Cortex of kidney (tissue), 1 donor: ENCODE results near the gene PIP5K1C.
"Not testable (repeated sequence)": the region's sequence is repeated elsewhere in the genome, so short reads cannot be mapped to it uniquely, and the experiment has no call there.

Experiments used
- DNase-seq: peaks from one replicate; lab custom pipeline; 2025; lab: John Stamatoyannopoulos, UW

Gene PIP5K1C

DNA sequence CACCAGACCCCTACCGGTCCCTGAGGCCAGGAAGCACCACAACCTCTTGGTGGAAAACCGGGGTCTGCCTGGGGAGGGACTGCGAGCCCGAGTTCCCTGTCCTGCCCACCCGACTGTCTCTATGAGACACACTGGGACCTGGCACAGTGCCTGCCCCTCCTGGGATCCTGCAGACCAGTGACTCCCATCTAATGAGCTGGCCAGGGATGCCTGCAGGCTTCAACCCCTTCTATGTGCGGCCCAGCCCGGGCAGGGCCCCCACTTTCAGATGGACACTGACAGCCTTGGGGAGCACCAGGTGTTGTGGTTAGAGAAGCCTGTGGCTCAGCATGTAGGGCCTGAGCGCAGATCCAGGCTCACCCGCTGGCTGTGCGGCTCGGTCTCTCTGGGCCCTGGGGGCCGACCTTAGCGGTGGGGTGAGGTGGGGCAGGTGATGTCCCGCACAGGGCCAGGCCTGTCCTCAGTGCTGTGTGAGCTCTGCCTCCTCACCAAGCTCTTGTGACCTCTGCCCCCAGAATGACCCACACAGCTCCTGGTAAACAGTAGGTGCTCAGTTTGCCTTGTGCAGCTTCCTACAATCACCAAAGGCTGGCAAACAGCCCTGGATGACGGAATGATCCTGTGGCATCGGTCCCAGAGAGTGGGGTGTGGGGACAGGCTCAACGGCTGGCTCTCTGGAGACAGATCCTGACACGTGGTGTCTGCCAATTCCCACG lies 55.8 kb downstream of the PIP5K1C start:
- no peak for DNase-seq

- DNase-seq, result no peak
These were observed 56.5 kb downstream of the PIP5K1C start for GRCh38 chr19:3643674-3644313.

- DNase-seq, result no peak
These were observed 57.1 kb downstream of the PIP5K1C start for GRCh38 chr19:3642987-3643673.

DNA sequence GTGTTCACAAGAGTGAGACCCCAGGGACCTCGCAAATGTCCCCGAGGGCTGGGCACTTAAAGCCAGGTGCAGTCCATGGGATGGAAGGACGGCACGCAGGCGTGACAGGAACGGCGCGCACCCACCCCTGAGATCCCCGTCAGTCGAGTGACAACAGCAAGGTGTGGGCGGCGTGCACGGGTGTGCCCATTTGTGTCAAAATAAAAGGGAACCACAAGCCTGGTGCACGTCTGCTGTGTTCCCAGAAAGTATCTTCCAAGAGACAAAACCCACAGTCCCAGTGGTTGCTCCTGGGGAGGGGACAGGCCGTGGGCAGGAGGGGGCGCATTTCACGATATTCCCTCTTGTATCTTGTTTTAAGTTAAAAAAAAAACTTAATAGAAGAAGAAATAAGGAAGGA lies 58.0 kb downstream of the PIP5K1C start:
- no peak for DNase-seq

DNA sequence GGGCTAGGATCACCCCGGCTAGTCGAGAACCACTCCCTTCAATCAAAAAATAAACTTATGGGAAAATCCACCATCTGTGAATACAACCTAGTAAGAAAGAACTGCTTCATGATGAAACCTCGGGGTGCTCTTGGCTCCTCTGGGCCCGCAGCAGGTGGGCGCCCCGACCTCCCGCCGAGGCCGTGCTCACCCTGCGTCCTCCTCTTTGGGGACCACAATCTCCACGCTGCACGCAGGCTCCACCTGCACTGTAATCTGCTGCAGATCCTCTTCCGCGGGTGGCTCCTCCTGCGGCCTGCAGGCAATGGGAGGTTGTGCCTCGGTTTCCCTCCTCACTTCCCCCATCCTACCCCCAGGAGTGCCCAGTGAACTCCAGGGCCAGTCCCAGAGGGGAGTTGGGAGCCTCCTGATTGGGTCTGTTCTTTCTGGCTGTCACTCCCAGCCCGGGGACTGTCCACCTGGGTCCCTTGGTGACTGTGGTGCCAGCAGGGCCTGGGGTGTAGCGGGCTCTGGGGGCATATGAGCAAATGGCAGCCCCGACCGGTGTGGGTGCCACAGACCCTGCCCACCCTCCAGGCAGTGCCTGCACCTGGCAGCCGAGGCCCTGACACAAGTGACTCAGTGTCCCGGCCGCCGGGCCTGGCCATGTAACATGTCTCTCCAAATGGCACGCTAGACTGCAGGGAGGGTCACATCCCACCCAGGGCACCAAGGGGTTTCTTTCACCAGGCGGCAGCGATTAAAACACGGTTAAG lies 58.6 kb downstream of the PIP5K1C start:
- no peak for DNase-seq

DNA sequence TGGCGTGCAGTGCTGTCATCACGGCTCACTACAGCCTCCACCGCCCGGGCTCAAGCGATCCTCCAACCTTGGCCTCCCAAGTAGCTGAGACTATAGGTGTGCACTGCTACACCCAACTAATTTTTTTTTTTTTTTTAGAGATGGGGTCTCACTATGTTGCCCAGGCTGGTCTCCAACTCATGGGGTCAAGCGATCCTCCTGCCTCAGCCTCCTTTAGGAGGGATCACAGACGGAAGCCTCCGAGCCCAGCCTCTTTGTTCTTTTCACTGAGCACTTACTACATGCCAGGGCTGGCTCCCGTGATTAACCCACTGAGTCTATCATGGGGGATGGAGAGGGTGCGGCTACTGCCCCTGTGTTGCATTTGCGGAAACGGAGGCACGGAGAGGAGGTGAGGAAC lies 60.8 kb downstream of the PIP5K1C start:
- no peak for DNase-seq

DNA sequence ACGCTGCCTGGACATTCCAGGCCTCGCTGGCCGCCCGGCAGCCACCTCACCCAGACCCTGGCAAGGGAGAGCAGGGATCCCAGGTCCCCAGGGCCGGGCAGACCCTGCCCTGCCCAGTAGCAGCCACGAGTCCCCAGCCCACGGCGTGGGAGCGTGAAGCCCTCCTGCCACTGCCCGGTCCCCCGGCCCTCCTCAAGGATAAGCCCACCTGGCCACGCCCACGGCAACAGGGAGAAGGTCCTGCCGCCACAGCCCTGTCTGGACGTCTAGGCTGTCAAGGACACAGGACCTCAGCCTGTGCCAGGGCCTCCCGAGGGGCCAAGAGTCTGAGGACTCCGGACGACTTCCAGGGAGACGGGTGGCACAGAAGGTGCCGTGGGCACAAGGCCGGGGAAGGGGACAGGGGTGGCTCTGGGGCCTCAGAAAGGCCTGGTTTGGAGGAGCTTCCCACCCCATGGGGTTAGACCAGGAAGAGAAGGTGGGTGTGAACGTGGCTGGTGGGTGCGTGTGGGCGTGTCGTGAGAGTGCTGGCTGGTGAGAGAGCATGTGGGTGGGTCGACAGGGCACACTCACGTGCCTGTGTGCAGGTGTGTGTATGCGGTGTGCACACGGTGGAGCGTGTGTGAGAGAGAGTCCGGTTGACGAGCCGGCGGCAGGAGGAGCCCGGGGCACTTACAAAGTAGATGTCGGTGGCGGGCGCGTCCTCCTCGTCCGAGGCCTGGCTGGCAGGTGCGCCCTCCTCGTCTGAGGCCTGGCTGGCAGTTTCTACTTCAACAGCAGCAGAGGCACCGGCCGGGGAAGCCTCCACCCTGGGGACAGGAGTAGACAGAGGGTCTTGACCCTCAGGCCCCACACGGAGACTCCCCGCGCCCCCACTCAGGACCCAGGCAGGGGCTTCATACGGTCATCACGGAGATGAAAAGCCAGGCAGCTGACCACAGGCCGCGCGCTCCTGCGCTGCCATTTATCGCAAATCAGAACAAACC lies 61.8 kb downstream of the PIP5K1C start:
- no peak for DNase-seq

- DNase-seq, result no peak
These were observed 62.6 kb downstream of the PIP5K1C start for GRCh38 chr19:3637621-3638020.

GRCh38 chr19:3636962-3637361 lies 63.3 kb downstream of the PIP5K1C start:
- DNase-seq, result no peak

DNA sequence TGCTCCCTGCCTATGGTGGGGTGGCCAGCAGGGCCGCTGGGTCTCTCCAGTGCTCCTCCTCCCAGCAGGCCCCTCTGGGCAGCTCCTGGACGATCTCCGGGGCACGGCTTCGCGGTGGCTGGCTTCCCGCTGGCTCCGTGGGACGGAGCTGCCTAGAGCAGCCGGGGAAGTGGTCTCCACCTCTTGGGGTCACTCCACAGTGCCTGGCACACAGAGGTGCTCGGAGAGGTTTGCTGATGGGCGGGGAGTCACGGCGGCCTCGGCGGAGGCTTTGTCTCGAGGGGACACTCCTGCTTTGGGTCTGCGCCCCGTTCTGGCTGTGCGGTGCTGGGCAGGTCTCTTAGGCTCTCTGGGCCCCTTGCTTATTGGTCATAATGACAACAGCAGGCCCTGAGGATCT lies 63.8 kb downstream of the PIP5K1C start:
- DNase-seq, result no peak

GRCh38 chr19:3634496-3635045 lies 65.7 kb downstream of the PIP5K1C start:
- no peak for DNase-seq

DNA sequence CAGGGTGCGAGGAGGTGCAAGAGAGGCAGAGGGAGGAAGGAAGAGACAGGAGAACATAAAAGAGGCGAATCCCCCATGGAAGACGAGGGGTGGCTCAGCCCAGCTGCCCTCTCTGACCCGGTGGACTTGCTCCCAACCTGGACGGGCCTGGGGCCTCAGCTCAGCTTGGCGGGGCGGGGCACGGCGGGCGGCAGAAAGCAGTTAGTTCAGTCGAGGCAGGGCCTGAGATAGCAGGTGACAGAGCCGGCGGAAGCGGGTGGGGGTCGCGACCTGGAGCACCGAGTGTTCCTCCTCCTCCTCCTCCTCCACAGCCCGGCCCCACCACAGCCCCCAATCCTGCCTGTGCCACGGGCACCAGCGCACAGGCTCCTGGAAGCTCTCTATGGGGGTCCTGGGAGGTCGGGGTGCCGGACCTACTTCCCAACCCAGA lies 66.7 kb downstream of the PIP5K1C start:
- no peak for DNase-seq

DNA sequence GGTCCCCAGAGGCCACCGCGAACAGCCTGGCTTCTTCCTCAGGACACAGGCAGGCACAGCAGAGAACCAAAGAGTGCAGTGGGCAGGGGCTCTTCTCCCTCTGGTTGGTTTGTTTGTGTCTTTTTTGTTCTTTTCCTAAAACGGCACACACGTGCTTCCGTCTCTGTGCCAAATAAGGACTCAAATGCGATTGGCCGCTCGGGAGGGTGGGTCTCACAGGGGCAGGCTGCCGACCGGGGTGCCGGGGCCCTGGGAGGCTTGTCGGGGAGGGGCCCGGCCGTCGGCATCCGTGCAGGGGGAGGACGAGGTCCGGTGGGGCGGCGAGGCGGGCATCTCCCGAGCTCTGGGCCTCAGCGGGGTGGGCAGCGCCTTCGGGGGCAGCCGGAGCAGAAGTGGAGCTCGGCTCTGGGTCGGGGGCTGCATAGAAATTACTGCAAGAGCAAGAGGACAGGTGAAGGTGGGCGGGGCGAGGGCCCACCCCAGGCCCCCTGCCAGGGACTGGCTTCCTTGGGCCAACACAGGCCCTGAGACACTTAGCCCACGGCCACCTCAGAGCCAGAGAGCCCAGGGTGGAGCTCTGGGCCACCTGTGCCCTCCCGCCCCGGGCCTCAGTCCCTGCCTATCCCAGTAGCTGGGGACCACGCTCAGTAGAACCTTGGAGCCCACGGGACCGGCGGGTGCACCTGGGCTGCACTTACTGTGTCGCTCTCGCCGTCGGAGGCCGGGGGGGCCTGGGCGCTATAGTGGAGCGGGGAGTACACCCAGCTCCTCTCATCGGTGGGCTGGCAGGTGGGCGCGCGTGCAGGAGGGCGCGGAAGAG lies 67.3 kb downstream of the PIP5K1C start:
- DNase-seq, result no peak

- no peak for DNase-seq
These were observed 68.2 kb downstream of the PIP5K1C start for GRCh38 chr19:3632098-3632497.

GRCh38 chr19:3631053-3631861 lies 69.0 kb downstream of the PIP5K1C start:
- no peak for DNase-seq

DNA sequence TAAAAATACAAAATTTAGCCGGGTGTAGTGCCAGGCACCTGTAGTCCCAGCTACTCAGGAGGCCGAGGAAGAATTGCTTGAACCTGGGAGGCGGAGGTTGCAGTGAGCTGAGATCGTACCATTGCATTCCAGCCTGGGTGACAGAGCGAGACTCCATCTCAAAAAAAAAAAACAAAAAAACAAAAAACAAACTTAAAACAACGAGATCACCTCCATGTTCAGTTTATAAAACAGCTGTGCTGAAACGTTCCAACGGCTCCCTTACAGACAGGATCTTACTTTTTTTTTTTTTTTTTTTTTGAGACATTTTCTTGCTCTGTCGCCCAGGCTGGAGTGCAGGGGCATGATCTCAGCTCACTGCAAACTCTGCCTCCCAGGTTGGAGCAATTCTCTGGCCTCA lies 71.5 kb downstream of the PIP5K1C start:
- not testable (repeated sequence) for DNase-seq

GRCh38 chr19:3627351-3627723 lies 72.9 kb downstream of the PIP5K1C start:
- no peak for DNase-seq

DNA sequence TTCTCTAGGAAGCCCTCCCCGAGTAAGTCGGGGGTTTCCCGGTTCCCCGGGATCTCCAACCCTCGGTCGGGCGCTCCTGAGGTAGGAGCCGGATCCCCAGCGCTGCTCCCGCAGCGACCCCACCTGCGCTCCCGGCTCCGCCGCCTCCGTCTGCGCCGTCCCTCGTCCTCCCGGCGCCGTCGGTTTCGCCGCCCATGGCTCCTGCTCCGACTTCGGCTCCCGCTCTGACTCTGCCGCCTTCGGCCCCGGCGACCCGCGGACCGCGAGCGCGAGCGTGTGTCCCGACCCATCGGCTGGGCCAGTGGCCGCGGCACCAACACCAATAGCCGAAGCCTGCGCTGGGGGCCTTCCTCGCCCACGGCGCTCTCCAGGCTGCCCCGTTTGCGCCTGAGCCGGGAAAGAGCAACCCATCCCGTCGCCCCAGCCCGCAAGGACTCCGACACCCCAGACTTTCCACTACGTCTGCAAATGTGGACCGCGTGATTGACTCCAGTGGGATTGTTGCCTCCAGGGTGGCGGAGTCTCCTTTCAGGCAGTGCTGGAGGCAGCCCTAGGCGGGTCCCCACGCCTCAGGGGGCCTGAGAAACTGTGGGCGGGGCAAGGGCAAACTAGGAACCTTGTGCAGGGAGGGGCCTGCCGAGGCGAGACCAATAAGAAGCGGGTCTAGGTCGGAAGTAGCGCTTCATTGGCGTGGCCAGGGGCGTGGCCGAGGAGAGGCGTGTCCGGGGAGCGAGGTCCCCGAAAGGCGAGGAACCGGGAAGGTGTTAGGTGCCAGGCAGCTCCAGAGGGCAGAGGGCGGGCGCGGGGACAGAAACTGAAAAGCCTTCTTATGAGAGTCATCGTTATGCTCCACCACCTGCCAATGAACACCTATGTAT lies 73.6 kb downstream of the PIP5K1C start, which contains the start of gene CACTIN:
TSS of gene CACTIN (minus strand) at position 318 of the 878 bp plus-strand sequence. CDS start at position 290, 28 bp downstream.
- DNase-seq, result peak; percentile 58
